ENCODE data around the gene PRRX2. TPM values are rescaled to one million over a fixed set of nuclear protein-coding genes. Genes with fewer than 3 reads are reported as not detected.
"Not testable (repeated sequence)": the region's sequence is repeated elsewhere in the genome, so short reads cannot be mapped to it uniquely, and the experiment has no call there.

PRRX2 gene
- total and polyA plus RNA-seq, 2 donors (not counting 1 experiment from before 2014, with no cell fraction given), result not detected

DNA sequence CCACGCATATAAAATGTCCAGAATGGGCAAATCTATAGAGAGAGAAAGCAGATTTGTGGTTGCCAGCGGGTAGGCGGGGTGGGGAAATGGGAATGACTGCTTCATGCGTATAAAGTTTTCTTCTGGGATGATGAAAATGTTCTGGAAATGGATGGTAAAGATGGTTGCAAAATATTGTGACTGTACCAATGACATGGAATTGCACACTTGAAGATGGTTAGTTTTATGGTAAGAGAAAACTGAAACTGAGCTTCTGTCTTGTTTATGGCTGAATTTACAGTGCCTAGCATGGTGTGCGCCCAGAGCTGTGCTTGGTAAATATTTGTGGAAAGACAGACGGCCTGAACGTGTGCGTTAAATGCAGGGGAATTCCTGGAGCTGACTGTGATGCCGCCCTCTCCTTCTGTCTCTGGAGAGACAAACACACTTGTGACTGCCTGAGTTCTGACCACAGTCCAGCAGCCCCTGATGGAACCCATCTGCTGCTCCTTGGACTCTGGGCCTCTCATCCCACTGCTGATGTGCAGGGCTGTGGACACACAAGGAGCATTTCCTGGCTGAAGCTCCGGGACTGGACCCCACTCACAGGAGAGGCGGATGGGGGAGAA, 96.0 kb downstream of the PRRX2 start:
- Histone ChIP-seq H3K4me2 (replicated peaks; ENCODE audit: low read depth, low read length, poor library complexity, severe bottlenecking) (no peak overlapping the region), H4K20me1 (ENCODE audit: control insufficient read depth, insufficient read depth, low read length, poor library complexity, severe bottlenecking) (no peaks in the 10 kb centered on the region), H3K4me1 (ENCODE audit: control insufficient read depth in 2 of 2, insufficient read depth in 2 of 2, low read length in 2 of 2) (peaks cover 7 to 8% of the 10 kb centered on the region in 2 donors), H3K9me3 (ENCODE audit: control extremely low read depth in 1 of 3, control insufficient read depth in 2 of 3, insufficient read depth in 1 of 3, low read length in 2 of 3) (no peaks in the 10 kb centered on the region), H3K27ac (ENCODE audit: low read length in 2 of 2) (no peak overlapping the region), H2AFZ (ENCODE audit: insufficient read depth, low read depth, low read length, poor library complexity, severe bottlenecking) (no peak overlapping the region), H3K79me2 (ENCODE audit: control insufficient read depth, insufficient read depth, low read length) (no peaks in the 10 kb centered on the region), H3K36me3 (replicated peaks in 1 of 2; ENCODE audit: control extremely low read depth in 1 of 2, control insufficient read depth in 1 of 2, extremely low read depth in 1 of 2, insufficient read depth in 2 of 2, low read length in 1 of 2) (no peaks in the 10 kb centered on the region), H3K9ac (ENCODE audit: low read length) (no peak overlapping the region), H3K4me3 (ENCODE audit: control extremely low read depth in 1 of 5, extremely low read depth in 1 of 5, insufficient read depth in 1 of 5, low read depth in 2 of 5, low read length in 4 of 5) (no peak overlapping the region), H3K27me3 (replicated peaks in 1 of 4; ENCODE audit: control extremely low read depth in 1 of 4, control insufficient read depth in 3 of 4, insufficient read depth in 4 of 4, low read length in 3 of 4) (no peaks in the 10 kb centered on the region)
- ATAC-seq (ENCODE audit: low read depth) (no peak), DNase-seq (no peak)
- Mint-ChIP-seq H3K4me1 (peaks cover 11% of the 10 kb centered on the region), H3K27ac (peak overlapping the region; percentile 3), H3K4me3 (no peak overlapping the region), H3K27me3 (peaks cover 15% of the 10 kb centered on the region), H3K9me3 (ENCODE audit: insufficient read depth) (no peaks in the 10 kb centered on the region)
- intact Hi-C loops (cut with micrococcal nuclease), result no loop called here
- TF ChIP-seq EZH2 (IDR thresholded peaks at IDR 0.05; ENCODE audit: borderline replicate concordance, insufficient read depth, low read depth, low read length, poor library complexity, severe bottlenecking), result no peak
- TF ChIP-seq, protein P1, sequence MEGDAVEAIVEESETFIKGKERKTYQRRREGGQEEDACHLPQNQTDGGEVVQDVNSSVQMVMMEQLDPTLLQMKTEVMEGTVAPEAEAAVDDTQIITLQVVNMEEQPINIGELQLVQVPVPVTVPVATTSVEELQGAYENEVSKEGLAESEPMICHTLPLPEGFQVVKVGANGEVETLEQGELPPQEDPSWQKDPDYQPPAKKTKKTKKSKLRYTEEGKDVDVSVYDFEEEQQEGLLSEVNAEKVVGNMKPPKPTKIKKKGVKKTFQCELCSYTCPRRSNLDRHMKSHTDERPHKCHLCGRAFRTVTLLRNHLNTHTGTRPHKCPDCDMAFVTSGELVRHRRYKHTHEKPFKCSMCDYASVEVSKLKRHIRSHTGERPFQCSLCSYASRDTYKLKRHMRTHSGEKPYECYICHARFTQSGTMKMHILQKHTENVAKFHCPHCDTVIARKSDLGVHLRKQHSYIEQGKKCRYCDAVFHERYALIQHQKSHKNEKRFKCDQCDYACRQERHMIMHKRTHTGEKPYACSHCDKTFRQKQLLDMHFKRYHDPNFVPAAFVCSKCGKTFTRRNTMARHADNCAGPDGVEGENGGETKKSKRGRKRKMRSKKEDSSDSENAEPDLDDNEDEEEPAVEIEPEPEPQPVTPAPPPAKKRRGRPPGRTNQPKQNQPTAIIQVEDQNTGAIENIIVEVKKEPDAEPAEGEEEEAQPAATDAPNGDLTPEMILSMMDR (IDR thresholded peaks at IDR 0.05), result no peak
- CTCF ChIA-PET, result no interaction called here
- POLR2A ChIA-PET, result no interaction called here
- WGBS (ENCODE audit: insufficient coverage), result 86% methylated on average over 11 of the region's 11 CpGs

GRCh38 chr9:129761901-129762369, 96.5 kb downstream of the PRRX2 start:
- no peaks in the 10 kb centered on the region for H3K9me3 ChIP-seq (ENCODE audit: control extremely low read depth in 1 of 3, control insufficient read depth in 2 of 3, insufficient read depth in 1 of 3, low read length in 2 of 3)
- no peak overlapping the region for H3K4me3 Mint-ChIP-seq
- ChIA-PET POLR2A (no interaction called here), CTCF (interaction anchor here (0.7 kb wide), 1 partner anchor 12 kb away, joined by 3 read pairs; no protein-coding TSS in a partner anchor)
- H3K4me1 Mint-ChIP-seq, result peaks cover 11% of the 10 kb centered on the region
- no peaks in the 10 kb centered on the region for H3K36me3 ChIP-seq (replicated peaks in 1 of 2; ENCODE audit: control extremely low read depth in 1 of 2, control insufficient read depth in 1 of 2, extremely low read depth in 1 of 2, insufficient read depth in 2 of 2, low read length in 1 of 2)
- 60% methylated on average over 5 of the region's 6 CpGs for WGBS (ENCODE audit: insufficient coverage)
- no peak overlapping the region for H3K27ac ChIP-seq (ENCODE audit: low read length in 2 of 2)
- H2AFZ ChIP-seq (ENCODE audit: insufficient read depth, low read depth, low read length, poor library complexity, severe bottlenecking), result no peak overlapping the region
- no peak for ATAC-seq (ENCODE audit: low read depth)
- TF ChIP-seq EZH2 (IDR thresholded peaks at IDR 0.05; ENCODE audit: borderline replicate concordance, insufficient read depth, low read depth, low read length, poor library complexity, severe bottlenecking), result no peak
- TF ChIP-seq, protein P1 (IDR thresholded peaks at IDR 0.05), result no peak
- no peaks in the 10 kb centered on the region for H3K79me2 ChIP-seq (ENCODE audit: control insufficient read depth, insufficient read depth, low read length)
- intact Hi-C loops (cut with micrococcal nuclease), result no loop called here
- no peak overlapping the region for H3K4me2 ChIP-seq (replicated peaks; ENCODE audit: low read depth, low read length, poor library complexity, severe bottlenecking)
- no peak overlapping the region for H3K4me3 ChIP-seq (ENCODE audit: control extremely low read depth in 1 of 5, extremely low read depth in 1 of 5, insufficient read depth in 1 of 5, low read depth in 2 of 5, low read length in 4 of 5)
- DNase-seq, result no peak
- H3K27me3 Mint-ChIP-seq, result peaks cover 17% of the 10 kb centered on the region
- no peaks in the 10 kb centered on the region for H3K27me3 ChIP-seq (replicated peaks in 1 of 4; ENCODE audit: control extremely low read depth in 1 of 4, control insufficient read depth in 3 of 4, insufficient read depth in 4 of 4, low read length in 3 of 4)
- no peaks in the 10 kb centered on the region for H3K9me3 Mint-ChIP-seq (ENCODE audit: insufficient read depth)
- H3K27ac Mint-ChIP-seq, result no peak overlapping the region
- peaks cover 7% of the 10 kb centered on the region in 2 donors for H3K4me1 ChIP-seq (ENCODE audit: control insufficient read depth in 2 of 2, insufficient read depth in 2 of 2, low read length in 2 of 2)
- no peaks in the 10 kb centered on the region for H4K20me1 ChIP-seq (ENCODE audit: control insufficient read depth, insufficient read depth, low read length, poor library complexity, severe bottlenecking)
- H3K9ac ChIP-seq (ENCODE audit: low read length), result no peak overlapping the region

DNA sequence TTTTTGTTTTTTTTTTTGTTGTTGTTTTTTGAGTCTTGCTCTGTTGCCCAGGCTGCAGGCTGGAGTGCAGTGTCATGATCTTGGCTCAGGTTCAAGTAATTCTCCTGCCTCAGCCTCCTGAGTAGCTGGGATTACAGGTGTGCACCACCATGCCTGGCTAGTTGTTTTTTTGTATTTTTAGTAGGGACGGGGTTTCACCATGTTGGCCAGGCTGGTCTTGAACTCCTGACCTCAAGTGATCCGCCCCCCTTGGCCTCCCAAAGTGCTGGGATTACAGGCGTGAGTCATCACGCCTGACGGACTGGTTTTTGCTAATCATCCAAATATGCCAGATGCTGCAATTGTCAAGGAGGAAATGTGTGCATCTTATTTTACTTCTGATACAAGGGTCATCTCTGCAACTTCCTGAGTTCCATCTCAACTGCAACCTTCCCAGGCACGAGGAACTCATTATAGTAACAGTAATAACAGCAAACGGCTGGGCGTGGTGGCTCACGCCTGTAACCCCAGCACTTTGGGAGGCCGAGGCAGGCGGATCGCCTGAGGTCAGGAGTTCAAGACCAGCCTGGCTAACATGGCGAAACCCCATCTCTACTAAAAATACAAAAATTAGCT, 97.0 kb downstream of the PRRX2 start:
- H3K27me3 Mint-ChIP-seq, result peaks cover 18% of the 10 kb centered on the region
- H3K27ac Mint-ChIP-seq; H3K27ac ChIP-seq (ENCODE audit: low read length in 2 of 2); H3K27me3 ChIP-seq (replicated peaks in 1 of 4; ENCODE audit: control extremely low read depth in 1 of 4, control insufficient read depth in 3 of 4, insufficient read depth in 4 of 4, low read length in 3 of 4); H3K4me3 ChIP-seq (ENCODE audit: control extremely low read depth in 1 of 5, extremely low read depth in 1 of 5, insufficient read depth in 1 of 5, low read depth in 2 of 5, low read length in 4 of 5); DNase-seq; H3K9me3 ChIP-seq (ENCODE audit: control extremely low read depth in 1 of 3, control insufficient read depth in 2 of 3, insufficient read depth in 1 of 3, low read length in 2 of 3); H3K4me1 Mint-ChIP-seq; H3K9me3 Mint-ChIP-seq (ENCODE audit: insufficient read depth); POLR2A ChIA-PET; H4K20me1 ChIP-seq (ENCODE audit: control insufficient read depth, insufficient read depth, low read length, poor library complexity, severe bottlenecking); intact Hi-C loops (cut with micrococcal nuclease); H3K9ac ChIP-seq (ENCODE audit: low read length); H3K36me3 ChIP-seq (replicated peaks in 1 of 2; ENCODE audit: control extremely low read depth in 1 of 2, control insufficient read depth in 1 of 2, extremely low read depth in 1 of 2, insufficient read depth in 2 of 2, low read length in 1 of 2); H3K4me2 ChIP-seq (replicated peaks; ENCODE audit: low read depth, low read length, poor library complexity, severe bottlenecking); H3K4me1 ChIP-seq (ENCODE audit: control insufficient read depth in 2 of 2, insufficient read depth in 2 of 2, low read length in 2 of 2); H3K79me2 ChIP-seq (ENCODE audit: control insufficient read depth, insufficient read depth, low read length); H2AFZ ChIP-seq (ENCODE audit: insufficient read depth, low read depth, low read length, poor library complexity, severe bottlenecking); ATAC-seq (ENCODE audit: low read depth); H3K4me3 Mint-ChIP-seq: not testable (repeated sequence)
- WGBS (ENCODE audit: insufficient coverage), result 91% methylated on average over 6 of the region's 13 CpGs
- CTCF ChIA-PET, result interaction anchor here (0.7 kb wide), 1 partner anchor 11 kb away, joined by 3 read pairs; no protein-coding TSS in a partner anchor
